Adrenal gland (tissue), 5 donors: ENCODE data around the gene MDM4.

ENCODE experiments used
- CTCF ChIP-seq, 6 experiments: fragments of 450-650 bp in 4 of 6; fragments of 200-600 bp in 2 of 6; sonication (generic) in 1 of 6; IDR thresholded peaks; 1 replicate in 5 of 6; 2 replicates in 1 of 6; pipeline versions ENCODE4 v1.5.1 to v1.8.0; 2016 to 2021; ENCODE audit warnings: antibody characterized with exemption in 6 of 6, mild to moderate bottlenecking in 2 of 6, moderate library complexity in 1 of 6
- POLR2A ChIP-seq, 2 donors: fragments of 450-650 bp; IDR thresholded peaks; one replicate each; pipeline ENCODE4 v1.6.1; 2017; ENCODE audit warnings: antibody characterized with exemption in 2 of 2, mild to moderate bottlenecking in 2 of 2, moderate library complexity in 1 of 2
- donor health status: DM: no; HTN: no; CAD: no.

GRCh38 chr1:204491655-204492054 is 24.6 kb upstream of the MDM4 start:
- TF ChIP-seq CTCF (IDR thresholded peaks at IDR 0.05) (no peak), POLR2A (IDR thresholded peaks at IDR 0.05) (no peak)
